NCI-H1105 (cell line): Measurements from ENCODE around the gene WDR73.
A peak's percentile ranks its signal among the peaks of the same experiment; 100 is the strongest.
"Not testable (repeated sequence)": the region's sequence is repeated elsewhere in the genome, so short reads cannot be mapped to it uniquely, and the experiment has no call there.

Experiments
- DNase-seq: peaks from one replicate; lab custom pipeline; 2025; lab: John Stamatoyannopoulos, UW

WDR73 gene

DNA sequence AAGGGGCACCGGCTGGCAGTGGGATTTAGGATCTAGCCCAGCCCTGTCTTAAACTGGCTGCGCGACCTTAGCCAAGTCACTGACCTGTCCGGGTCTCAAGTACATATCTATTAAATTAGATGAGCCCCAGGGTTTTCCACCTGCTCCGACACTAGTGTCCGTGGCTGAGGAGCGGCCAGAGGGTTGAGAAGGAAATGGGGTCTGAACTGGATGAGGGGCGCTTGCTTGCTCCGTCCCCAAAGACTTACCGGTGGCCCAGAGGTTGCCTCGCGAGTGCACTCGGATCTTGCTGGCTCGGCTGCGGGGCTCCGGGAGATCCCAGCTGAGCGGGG is 3.6 kb upstream of the WDR73 start:
- DNase-seq, result no peak

DNA sequence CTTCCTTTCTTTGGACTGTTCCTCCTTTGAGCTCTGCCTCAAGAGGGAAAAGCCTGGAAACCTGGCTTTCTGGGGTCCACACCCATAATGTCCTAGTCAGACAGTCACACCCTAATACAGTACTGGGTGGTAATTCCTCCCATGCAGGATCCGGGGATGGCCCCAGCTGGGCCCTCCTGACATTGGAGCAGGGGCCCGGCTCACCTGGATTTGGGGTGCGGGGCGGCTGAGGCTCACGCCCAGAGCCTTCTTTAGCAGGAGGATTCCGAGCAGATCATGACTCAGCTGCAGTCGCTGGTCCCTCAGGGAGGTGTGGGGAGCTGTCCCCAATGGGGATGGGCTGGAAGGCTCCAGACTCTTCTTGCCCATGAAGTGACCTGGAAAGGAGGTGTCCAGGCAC is 2.9 kb upstream of the WDR73 start:
- DNase-seq, result no peak

DNA sequence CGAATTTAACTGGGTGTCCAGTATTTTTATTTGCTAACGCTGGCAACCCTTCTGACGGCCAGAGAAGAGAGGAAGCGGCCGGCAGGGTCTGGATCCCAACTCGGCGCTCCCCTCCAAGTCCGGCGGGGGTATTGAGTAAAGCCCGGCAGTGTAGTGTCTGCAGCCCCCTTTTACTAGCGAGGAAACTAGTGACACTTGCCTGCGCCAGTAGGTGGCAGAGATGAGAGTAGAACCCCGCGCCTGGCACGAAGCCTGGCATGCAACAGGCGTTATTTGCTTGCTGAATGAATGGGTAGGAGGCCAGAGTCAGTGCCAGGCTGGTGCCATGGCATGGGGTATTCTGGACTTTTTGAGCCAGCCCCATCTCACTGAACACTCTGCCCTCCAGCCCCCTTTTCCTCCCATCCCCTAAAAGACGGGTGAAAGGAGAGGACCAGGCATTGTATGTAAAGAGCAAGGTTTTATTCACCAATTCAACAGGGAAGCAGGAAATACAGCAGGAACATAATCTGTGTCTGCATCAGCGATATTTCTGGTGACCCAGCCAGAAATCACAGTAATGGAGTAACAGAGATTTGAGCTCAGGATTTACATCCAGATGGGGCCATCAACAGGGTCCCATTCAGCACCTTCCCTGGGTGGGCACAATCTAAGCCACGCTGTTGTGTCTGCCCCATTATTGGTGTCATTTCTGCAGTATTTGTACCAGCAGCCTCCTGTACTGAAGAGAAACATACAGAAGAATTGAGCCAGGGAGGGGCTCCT is 788 bp upstream of the WDR73 start:
- DNase-seq, result peak; percentile 65

DNA sequence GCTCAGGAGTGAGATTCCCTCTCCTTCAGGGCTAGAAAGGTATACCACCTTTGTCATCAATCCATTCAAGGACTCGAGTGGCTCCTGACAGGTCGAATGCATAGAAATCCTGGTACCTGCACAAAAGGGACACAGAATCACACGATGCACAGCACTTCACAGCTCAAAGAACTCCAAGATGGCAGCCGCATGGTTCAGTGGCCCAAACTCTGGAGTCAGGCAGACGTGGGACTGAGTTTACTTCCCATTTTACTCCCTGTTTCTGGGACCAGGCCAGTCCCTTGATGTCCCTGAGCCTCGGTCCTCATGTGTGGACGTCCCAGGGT is 536 bp downstream of the WDR73 start:
- no peak for DNase-seq

DNA sequence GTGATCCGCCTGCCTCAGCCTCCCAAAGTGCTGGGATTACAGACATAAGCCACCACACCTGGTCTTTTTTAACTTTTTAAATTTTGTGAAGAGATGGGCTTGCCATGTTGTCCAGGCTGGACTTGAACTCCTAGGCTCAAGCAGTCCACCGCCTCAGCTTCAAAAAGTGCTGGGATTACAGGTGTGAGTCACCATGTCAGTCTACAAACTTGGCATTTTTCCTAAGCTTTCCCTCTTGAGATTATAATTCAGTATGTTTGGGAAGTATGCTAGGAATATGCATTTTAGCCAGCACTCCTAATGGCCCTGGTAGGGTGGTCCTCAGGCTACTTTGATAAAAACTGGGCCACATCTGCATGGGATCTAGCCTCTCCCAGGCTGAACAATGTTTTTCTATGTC is 4.4 kb downstream of the WDR73 start:
- DNase-seq, result no peak

DNA sequence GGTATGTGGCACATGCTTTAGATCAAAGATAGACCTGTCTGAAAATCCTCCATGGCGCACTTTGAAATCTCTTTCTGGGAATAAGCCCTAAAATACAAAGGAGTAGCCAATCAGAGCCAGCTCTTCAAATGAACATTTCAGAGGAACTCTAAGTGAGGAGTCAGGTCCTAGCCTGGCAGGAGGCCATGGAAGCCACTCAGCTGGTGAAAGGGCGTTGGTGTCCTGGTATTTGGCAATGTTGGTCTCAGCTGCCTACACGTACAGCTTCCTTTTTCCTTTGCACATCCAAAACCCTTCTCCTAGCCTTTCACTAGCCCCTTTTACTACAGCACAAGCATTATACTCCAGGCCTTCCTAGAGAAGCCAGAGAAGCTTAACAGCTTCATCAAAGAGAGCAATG is 5.5 kb downstream of the WDR73 start:
- DNase-seq, result no peak

DNA sequence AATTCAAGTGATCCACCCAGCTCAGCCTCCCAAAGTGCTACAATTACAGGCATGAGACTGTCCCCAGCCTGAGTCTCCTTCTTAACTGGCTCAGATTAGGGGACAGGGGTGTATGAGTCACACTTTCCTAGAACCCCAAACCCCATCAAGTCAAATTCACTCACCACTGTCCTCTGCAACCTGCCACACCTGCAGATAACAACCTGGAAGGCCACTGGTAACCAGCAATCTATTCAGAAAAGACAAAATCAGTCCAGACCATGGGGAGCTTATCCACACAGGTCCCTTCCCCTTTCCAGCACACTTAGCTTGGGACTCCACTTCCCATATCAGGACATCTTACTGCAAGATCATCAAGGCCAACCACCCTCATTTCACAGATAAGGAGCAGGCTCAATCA is 6.4 kb downstream of the WDR73 start:
- no peak for DNase-seq

- DNase-seq, result no peak
These were observed 8.1 kb downstream of the WDR73 start for GRCh38 chr15:84645997-84646396.

DNA sequence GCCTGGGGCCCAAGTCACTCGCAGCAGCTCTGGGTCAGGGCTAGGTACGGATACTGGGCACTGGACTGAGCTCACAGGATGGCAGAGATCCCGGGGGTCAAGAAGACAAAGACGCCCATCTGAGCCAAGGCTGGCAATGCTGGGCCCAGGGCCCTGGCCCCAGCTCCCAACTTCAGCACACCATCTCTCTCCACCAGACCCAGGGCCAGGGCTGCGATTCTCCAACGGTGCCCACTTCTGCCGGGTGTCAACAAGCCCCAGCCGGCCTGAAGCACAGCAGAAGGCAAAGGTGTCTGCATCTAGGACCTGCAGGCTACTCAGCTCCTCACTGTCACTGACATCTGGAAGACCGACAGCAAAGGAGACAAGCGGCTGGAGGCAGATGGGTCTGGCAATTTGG is 8.6 kb downstream of the WDR73 start:
- DNase-seq, result no peak

DNA sequence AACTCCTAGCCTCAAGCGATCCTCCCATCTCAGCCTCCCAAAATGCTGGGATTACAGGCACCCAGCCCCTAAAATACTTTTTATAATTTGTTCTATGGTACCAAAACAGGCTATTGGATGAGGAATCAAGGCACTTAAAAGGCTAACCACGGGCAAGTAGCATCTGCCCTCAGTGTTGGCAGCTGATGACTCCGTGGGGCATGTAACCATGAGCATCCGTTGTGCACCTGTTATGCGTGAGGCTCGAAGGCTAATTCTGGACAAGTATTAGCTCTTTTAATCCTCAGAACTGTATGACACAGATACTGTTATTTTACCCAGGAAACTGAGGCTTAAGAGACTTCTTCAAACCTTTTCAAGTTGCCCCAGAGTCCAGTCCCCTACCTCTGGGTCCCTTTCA is 10.2 kb downstream of the WDR73 start:
- DNase-seq, result no peak

DNA sequence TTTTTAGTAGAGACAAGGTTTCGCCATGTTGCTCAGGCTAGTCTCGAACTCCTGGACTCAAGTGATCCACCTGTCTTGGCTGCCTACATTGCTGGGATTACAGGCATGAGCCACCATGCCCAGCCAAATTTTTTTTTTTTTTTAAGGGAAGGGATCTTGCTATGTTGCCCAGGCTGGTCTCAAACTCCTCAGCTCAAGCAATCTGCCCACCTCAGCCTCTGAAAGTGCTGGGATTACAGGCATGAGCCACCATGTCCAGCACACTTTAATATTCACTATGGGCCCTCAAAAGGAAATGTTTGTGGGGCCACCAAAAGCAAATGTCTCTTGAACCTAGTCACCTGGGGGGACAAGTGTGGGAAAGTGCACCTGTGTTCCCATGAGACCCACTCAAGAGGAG is 11.4 kb downstream of the WDR73 start:
- not testable (repeated sequence) for DNase-seq

DNA sequence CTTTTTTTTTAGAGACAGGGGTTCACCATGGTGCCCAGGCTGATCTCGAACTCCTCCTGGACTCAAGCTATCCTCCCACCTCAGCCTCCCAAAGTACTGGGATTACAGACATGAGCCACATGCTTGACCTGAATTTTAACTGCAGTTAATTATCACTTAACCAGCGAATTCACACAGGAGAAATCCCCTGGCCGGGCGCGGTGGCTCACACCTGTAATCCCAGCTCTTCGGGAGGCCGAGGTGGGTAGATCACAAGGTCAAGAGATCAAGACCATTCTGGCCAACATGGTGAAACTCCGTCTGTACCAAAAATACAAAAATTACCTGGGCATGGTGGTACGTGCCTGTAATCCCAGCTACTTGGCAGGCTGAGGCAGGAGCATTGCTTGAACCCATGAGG is 12.2 kb downstream of the WDR73 start:
- not testable (repeated sequence) for DNase-seq

- DNase-seq, result no peak
These were observed 16.0 kb downstream of the WDR73 start for GRCh38 chr15:84638103-84638502.

GRCh38 chr15:84634228-84634837 is 19.8 kb downstream of the WDR73 start:
- no peak for DNase-seq

DNA sequence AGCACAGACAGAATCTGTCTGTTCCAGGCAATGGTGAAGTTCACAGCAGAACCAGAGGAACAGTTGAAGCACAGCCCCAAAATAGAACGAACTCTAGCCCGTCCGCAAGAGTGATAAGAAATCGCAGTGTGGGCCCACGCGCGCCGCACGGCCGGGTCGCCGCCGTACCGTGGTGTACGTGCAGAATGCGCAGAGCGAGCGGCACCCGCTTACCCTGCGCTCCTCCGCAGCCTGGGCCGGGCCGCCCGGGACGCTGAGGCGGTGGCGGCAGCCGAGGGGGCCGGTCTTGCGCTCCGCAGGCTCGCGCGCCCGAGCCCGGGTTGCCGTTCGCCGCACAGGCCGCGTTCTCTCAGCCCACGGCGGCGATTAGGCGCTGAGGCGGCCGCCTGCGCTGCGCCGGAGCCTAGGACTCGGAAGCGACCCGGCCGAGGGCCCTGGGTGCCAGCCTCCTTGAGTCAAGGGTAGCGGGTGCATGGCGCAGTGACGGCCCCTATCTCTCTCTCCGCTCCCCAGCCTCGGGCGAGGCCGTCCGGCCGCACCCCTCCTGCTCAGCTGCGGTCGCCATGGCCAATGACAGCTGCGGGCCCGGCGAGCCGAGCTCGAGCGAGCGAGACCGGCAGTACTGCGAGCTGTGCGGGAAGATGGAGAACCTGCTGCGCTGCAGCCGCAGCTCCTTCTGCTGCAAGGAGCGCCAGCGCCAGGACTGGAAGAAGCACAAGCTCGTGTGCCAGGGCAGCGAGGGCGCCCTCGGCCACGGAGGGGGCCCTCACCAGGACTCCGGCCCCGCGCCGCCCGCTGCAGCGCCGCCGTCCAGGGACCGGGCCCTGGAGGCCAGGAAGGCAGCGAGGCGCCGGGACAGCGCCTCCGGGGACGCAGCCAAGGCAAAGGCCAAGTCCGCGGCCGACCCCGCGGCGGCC is 20.5 kb downstream of the WDR73 start:
- DNase-seq, result peak; percentile 3

GRCh38 chr15:84631706-84632272 is 22.3 kb downstream of the WDR73 start:
- no peak for DNase-seq

GRCh38 chr15:84629033-84629432 is 25.1 kb downstream of the WDR73 start:
- no peak for DNase-seq

DNA sequence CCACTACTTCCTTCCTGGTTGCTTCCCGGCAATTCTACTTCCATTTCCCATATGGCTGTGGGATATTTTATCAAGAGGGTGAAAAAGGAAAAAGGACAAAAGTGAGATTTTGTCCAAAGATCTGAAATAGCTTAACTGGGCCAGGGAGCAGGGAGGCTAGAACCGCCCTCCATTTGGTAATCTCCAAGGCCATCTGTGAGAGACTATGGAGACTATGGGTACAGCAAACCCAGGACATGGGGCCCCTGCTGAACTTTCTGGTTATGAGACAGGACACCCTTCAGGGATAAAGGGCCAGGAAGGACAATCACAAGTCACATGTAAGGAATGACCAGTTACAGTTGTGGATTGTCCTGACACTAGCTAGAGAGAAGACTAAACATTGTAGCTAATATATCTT is 29.0 kb downstream of the WDR73 start:
- DNase-seq, result no peak

DNA sequence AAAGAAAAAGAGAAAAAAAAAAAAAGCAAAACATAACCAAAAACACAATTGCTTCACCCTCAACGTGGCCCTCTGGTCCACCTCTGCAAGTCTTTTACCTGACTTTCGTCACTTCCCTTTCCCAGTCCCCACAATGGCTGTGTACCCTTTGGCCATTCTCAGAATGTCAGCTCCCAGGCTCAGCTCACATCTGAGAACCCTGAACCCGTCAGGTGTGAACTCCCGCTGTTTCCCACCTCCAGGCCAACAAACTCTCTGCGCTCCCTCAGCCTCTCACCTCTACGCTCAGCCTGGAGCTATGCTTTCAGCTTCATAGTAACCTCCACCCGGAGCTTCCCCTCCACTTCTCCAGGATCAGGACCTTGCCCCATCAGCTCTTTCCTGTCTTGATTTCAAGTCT is 29.7 kb downstream of the WDR73 start:
- no peak for DNase-seq

GRCh38 chr15:84621358-84621979 is 32.6 kb downstream of the WDR73 start:
- no peak for DNase-seq

- DNase-seq, result no peak
These were observed 33.5 kb downstream of the WDR73 start for GRCh38 chr15:84620626-84621025.

- no peak for DNase-seq
These were observed 37.8 kb downstream of the WDR73 start for GRCh38 chr15:84616235-84616634.
